Esophagus squamous epithelium (tissue), 4 donors: Measurements from ENCODE around the gene ITGB1BP2.

Experiments
- POLR2A ChIP-seq, 4 donors: fragments of 450-650 bp; IDR thresholded peaks; one replicate each; pipeline ENCODE4 v1.6.1; 2017; ENCODE audit warnings: antibody characterized with exemption in 4 of 4, mild to moderate bottlenecking in 4 of 4, moderate library complexity in 3 of 4
- TF ChIP-seq, protein P1 (sequence below), 6 experiments: fragments of 450-650 bp in 4 of 6; fragments of 200-600 bp in 2 of 6; sonication (generic) in 2 of 6; IDR thresholded peaks; one replicate each; pipeline ENCODE4 v1.5.1; 2016 to 2019; ENCODE audit warnings: antibody characterized with exemption in 6 of 6, mild to moderate bottlenecking in 4 of 6, moderate library complexity in 4 of 6

DNA sequence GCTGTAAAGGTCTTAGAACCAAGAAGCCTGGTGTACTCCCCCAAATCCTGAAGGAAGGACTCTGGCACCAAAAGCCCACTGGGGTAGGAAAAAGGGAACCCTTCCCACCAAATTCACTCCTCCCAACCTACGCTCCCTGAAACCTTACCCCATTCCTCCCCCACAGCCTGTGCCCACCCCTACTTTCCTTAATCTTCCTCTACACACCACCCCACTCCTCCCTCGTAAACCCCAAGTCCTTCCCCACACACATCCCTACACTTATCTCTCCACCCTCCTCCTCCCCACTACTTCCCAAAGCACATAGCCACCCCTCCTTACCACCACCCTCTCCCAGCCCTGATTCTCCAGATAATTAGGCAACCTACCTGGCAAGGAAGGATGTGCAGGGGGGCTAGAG lies 49.3 kb upstream of the ITGB1BP2 start:
- no peak for TF ChIP-seq POLR2A (IDR thresholded peaks at IDR 0.05)
- TF ChIP-seq, protein P1, sequence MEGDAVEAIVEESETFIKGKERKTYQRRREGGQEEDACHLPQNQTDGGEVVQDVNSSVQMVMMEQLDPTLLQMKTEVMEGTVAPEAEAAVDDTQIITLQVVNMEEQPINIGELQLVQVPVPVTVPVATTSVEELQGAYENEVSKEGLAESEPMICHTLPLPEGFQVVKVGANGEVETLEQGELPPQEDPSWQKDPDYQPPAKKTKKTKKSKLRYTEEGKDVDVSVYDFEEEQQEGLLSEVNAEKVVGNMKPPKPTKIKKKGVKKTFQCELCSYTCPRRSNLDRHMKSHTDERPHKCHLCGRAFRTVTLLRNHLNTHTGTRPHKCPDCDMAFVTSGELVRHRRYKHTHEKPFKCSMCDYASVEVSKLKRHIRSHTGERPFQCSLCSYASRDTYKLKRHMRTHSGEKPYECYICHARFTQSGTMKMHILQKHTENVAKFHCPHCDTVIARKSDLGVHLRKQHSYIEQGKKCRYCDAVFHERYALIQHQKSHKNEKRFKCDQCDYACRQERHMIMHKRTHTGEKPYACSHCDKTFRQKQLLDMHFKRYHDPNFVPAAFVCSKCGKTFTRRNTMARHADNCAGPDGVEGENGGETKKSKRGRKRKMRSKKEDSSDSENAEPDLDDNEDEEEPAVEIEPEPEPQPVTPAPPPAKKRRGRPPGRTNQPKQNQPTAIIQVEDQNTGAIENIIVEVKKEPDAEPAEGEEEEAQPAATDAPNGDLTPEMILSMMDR (IDR thresholded peaks at IDR 0.05), result no peak
